HG03521 (cell line): ENCODE measurements around the gene IL1RAPL2.
"Not testable (repeated sequence)": the region's sequence is repeated elsewhere in the genome, so short reads cannot be mapped to it uniquely, and the experiment has no call there.

ENCODE experiments used
- ATAC-seq: cut with Tn5 transposase; IDR thresholded peaks from one replicate; pipeline ENCODE4 v1.9.1; 2021; ENCODE audit warnings: mild to moderate bottlenecking, moderate library complexity; ENCODE audit not compliant: unreplicated experiment

Gene IL1RAPL2

DNA sequence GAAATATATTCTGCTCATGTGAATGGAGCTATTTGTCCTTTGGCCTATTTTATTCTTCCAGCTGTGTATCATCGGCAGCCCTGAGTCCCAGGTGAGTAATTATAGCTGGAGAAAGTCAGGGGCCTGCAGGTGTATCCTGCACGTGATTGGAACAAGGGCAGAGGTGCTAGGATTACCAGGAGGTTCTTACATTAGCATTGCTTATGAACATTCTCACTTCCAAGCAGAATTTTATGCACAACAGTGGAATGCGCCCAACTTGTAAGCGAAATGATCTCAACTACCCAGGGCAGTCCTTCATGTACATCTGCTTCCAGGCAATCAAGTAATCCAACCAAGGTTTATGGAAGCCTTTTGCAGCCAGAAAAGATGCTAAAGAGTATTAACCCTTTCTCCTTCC lies 1187.4 kb downstream of the IL1RAPL2 start:
- ATAC-seq = no peak

DNA sequence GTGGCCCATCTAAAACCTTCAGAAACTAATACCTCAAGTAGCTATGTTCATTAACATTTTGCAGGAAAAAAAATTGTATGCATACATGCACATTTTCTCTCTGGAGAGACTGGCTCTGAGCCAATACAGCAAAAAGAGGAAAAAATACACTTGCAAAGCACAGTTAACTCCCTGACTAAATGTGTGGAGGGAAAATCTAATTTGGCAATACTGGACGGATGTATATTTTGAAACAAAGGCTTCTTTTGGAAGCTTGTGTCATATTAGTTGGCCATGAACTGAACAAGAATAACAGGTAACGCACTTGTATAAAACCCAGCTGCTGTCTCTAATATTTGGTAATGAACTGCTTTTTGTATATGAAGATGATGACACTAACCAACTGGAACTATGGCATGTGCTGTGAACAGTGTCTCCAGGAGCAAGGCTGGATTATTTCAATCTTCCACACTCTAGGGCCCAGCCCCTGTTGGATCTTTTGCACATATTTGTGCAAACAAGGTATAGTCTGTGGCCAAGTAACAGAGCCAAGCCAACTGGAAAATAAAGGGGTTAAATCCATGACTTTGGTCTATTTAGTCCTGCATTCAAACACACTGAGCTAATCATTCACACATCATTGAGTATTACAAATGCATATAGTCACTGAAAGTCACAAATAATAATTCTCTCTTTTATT lies 1188.4 kb downstream of the IL1RAPL2 start:
- ATAC-seq = no peak

DNA sequence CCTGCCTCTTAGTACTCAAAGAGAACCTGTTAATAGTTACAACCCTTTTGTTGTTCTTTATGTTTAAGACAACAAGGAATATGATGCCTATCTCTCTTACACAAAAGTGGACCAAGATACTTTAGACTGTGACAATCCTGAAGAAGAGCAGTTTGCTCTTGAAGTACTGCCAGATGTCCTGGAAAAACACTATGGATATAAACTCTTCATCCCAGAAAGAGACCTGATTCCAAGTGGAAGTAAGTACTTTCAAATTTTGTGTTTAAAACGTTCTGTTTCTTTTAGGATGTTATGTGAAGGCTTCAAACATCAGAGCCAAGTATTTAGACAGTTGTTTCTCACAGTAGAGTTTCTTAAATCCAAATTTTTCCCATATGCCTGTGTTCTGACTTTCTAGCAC lies 1189.1 kb downstream of the IL1RAPL2 start:
- no peak for ATAC-seq

DNA sequence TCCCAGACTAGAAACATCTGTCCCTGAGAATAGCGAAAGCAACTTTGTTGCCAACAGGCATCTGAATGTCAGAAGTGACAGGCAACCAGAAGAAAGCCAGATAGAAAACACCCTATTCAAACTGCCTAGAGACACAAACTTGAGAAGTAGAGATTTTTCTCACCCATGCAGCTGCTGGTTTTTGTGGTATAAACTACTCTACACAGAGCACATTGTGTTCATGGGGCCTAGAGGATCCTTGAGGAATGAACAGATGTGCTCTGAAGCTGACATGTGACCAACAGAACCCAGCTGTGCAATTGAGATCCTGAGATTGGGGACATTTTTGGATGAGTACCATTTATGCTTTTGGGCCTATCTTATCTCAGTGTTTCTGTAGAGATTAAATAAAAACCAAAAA lies 1192.8 kb downstream of the IL1RAPL2 start:
- ATAC-seq = no peak

DNA sequence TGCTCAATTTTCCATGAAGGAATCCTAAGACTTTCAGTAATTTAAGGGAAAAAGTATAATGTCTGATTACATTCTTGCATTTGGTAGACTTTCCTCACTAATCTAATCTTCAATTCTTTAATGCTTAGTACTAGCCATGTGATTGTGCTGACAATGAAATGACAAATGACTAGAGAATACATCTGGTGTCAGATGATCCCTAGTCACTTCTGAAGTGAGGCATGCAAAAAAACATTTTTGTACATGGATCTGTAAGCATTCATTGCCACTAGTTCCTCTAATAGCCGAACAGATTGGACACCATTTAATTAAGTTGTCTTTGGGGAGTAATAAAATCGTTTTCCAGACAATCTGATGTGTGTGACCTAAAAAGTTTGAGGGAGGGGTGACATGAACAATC lies 1193.6 kb downstream of the IL1RAPL2 start:
- ATAC-seq = no peak

DNA sequence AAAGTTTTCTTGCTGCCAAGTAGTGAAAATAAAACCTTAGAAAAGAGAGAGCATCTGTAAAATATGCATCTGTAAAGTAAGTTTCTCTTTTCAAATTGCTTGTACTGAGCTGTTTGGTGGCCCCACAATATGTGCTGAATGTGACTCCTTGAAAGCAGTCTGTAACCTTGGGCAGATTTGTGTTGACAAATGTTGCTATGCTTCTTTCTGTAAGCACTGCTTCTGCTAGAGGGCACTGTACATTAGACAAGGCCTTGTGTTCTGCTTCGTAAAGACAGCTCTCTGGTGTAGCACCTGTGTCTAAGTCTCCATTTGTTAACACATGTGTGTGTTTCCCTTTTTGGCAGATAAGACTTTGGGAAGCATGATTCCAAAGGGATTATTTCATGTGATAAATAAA lies 1199.7 kb downstream of the IL1RAPL2 start:
- no peak for ATAC-seq

DNA sequence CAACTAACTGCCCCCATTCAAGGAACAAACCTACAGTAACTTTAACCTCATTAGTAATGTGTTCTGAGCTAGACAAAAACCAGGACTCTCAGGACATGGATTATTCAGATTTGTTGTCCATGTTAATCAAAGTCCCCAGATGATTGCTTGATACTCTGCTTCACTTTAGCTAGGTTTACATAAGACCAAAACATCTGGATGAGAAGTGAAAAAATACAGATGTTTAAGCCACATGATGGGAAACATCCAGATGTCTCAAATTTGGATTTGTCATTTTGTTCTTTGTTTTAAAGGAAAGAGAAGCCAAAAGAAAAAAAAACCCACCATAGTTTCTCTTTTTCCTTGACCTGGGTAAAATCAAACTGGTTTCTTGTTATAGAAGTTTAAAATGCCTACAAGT lies 1207.8 kb downstream of the IL1RAPL2 start:
- ATAC-seq = no peak

DNA sequence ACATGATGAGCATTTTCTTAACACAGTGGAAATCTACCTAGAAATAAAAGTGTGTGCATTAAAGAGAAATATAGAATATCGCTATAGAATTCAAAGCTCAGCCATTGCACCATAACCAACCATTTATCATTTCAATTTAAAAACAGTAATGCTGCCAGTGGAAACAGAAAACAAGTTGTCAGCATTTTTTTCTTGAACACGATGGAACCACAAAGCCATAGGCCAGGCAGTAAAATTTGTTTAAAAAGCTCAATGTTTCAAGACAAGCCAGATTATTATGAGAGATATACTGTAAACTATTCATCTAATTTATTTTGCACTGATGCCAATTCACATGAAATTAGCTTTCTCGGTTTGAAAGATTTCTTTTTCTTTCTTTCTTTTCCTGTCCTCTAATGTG lies 1209.7 kb downstream of the IL1RAPL2 start:
- no peak for ATAC-seq

DNA sequence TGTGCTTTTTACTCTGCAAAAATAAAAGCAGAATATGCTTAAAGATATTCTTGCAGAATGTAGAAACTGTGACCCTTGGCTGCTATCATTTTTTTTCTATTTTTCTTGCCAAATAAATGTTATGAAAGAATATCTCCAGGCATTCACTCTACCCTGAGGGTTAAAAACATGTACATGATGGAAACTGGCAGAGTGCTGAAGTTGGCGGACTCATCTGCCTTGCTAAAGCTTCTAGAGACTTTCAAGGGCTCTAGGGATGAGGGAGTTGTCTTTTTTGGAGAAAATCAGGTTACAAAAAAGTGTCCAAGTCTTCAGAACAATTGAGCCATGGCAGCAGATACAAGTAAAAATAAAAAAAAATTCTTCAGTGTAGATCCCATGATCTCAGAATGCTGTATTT lies 1215.8 kb downstream of the IL1RAPL2 start:
- ATAC-seq = no peak

DNA sequence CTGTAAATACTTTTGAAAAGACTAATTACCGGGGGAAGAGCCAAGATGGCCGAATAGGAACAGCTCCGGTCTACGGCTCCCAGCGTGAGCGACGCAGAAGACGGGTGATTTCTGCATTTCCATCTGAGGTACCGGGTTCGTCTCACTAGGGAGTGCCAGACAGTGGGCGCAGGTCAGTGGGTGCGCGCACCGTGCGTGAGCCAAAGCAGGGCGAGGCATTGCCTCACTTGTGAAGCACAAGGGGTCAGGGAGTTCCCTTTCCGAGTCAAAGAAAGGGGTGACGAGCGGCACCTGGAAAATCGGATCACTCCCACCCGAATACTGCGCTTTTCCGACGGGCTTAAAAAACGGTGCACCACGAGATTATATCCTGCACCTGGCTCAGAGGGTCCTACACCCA lies 1230.9 kb downstream of the IL1RAPL2 start:
- not testable (repeated sequence) for ATAC-seq

DNA sequence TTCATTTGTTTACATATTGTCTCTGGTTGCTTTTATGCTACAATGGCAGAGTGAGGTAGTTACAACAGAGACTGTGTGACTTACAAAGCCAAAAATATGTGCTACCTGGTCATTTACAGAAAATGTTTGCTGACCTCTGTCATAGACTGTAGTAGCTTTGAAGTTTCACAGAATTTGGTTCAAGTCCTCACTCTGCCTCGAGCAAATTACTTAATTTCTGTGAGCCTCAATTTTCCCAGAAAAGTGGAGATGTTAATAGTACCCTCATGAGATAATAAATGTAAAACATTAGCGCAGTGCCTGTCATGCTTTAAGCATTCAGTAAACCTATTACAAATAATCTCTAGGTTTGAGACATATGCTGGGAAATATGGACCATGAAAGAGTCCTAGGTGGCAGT lies 1237.9 kb downstream of the IL1RAPL2 start:
- no peak for ATAC-seq

DNA sequence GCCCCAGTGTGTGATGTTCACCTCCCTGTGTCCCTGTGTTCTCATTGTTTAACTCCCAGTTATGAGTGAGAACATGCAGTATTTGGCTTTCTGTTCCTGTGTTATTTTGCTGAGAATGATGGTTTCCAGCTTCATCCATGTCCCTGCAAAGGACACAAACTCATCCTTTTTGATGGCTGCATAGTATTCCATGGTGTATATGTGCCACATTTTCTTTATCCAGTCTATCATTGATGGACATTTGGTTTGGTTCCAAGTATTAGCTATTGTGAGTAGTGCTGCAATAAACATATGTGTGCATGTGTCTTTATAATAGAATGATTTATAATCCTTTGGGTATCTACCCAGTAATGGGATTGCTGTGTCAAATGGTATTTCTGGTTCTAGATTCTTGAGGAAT lies 1239.7 kb downstream of the IL1RAPL2 start:
- not testable (repeated sequence) for ATAC-seq

DNA sequence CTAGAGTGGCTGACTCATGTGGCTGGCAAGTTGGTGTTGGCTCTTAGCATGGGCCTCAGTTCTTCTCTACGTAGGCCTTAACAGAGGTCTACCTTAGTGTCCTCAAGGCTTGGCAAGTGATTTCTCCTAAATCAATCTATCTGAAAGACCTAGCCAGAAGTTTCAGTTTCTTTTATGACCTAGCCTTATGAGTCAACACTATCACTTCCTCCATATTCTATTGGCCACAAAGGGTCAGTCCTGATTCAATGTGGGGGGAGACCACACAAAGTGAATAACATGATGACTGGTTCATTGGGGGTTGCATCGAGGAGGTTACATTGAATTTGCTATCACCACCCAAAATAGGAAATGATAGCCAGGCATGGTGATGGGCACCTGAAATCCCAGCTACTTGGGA lies 1250.5 kb downstream of the IL1RAPL2 start:
- no peak for ATAC-seq
